Measurements from ENCODE around the gene RUNX2. TPM values are rescaled to one million over a fixed set of nuclear protein-coding genes. Genes with fewer than 3 reads are reported as not detected.

The RUNX2 gene
- total RNA-seq, 1 donor from 2014 or later, result under 0.01 TPM

GRCh38 chr6:45436544-45437438, 108.7 kb downstream of the RUNX2 start:
- DNase-seq, result peak; percentile 74

DNA sequence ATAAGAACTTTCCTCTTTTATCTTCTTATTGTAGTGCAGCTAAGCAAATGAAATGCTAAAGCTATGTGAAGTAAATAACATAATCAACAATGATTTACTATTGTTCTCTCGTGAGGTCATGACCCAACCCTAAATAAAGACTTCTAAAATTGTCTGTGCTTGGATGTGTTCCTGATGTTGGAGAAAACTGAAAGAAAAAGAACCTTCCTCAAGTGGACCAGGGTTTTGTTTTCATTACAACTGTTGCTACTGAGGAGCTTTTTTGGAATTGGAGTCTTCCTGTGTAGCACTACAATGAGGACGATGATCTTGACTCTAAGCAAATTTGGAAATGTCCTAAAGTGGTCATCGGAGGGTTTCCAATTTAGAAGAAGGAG, 109.3 kb downstream of the RUNX2 start:
- DNase-seq, result no peak

- no peak for DNase-seq
Observed at GRCh38 chr6:45438151-45438550, 110.0 kb downstream of the RUNX2 start.

DNA sequence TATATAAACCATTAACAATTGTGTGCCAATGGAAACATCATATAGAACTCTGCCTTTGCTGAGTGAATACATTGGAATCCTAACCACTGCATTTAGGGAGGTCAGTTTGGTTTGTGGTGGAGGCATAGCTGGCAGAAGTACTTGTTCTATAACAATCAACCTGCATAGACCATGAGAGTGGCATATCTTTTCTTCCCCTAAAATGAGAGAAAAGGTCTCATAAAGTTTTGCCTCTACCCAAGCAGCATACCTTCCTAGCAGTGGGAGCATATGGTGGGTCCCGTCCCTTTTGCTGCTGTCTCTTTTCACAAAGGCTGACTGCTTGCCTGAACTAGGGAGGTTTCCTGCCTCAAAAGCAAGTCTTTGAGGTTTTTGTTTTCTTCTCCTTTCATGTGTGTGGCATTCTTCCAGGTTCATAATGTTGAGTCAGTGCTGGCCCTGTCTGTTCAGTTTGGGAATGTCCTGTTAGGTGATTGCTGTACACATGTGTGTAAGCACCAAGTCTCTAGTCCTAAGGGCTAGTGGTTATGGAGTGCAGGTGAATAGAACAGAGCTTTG, 110.8 kb downstream of the RUNX2 start:
- DNase-seq, result peak; percentile 49

GRCh38 chr6:45439459-45439858, 111.3 kb downstream of the RUNX2 start:
- no peak for DNase-seq

DNA sequence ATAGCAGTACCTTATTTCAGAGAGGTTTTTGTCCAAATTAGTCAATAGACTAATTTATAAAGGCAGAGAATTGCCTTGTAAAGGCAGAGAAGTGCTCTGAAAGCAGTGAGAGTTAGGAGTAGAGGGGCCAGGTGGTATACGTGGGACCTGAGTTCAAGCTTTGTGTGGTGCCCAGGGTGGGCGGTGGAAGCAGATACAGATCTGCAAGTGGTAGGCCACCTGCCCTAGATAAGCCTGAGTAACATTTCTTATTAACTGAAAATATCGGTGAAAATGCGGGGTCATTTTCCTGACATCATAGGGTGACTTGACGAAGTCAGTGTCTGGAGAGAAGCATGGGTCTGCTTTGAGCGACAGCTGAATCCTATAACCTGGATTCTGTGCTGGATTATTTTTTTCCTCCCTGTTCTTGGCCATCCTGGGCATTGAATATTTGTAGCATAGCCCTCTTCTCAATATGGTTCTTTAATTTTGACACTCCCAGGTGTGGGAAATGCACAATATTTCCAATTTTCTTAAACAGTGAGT, 111.8 kb downstream of the RUNX2 start:
- DNase-seq, result no peak

GRCh38 chr6:45441851-45442453, 113.8 kb downstream of the RUNX2 start:
- no peak for DNase-seq

- DNase-seq, result no peak
Observed at GRCh38 chr6:45442716-45443115, 114.6 kb downstream of the RUNX2 start.

- DNase-seq, result no peak
Observed at GRCh38 chr6:45445364-45445748, 117.2 kb downstream of the RUNX2 start.

DNA sequence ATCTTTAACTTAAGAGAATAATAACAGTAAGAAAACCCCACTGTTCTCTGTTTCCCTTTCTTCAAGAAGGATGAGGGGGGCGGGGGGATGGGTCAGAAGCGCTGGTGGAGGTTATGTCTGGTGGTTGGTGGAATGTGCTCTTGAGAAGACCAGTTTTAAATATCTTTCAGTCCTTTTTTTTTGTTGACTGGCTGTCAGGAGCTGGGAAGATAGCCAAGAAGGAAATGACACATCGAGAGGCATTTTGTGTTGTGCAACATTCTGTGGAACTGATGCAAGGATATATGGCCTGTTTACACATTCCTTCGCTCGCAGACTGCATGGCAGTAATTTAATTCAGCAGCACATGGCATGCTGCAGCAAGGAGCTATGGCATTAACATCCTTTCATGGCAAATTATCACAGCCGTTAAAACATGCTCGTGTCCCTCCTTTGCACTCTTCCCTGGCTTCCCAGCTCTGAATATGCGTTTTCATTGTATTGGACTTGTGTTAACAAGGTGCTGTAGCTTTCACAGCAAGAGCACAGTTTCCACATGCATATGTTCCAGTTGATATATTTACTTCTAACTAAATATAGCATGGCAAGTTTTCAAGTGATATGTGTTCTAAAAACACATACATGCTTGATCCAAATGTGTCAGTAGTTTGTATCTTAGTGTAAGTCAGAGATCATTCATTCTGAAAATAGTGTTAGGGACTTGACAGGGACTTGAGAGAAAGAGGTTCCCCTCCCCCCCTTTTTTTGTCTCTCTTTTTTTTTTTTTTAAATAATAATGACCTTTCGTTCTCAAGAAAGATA, 117.8 kb downstream of the RUNX2 start:
- peak; percentile 98 for DNase-seq

DNA sequence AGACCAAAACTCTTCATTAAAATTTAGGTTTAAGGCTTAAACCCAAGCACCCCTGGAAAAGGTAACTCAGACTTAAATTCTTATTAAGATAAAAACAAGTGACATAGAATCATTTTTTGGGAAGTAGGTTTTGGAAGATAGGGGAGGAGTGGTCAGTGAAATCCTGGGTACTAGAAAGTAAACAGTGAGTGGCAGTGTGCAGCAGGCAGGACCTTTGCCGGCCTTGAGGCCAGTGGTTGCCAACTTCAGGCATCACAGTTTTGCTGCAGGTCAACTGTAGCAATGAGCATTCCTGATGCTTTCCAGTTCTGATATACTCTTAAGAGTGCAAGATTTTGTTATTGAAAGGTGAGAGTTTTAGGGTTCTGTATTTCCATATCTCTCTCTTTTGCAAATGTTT, 118.9 kb downstream of the RUNX2 start:
- DNase-seq, result no peak

DNA sequence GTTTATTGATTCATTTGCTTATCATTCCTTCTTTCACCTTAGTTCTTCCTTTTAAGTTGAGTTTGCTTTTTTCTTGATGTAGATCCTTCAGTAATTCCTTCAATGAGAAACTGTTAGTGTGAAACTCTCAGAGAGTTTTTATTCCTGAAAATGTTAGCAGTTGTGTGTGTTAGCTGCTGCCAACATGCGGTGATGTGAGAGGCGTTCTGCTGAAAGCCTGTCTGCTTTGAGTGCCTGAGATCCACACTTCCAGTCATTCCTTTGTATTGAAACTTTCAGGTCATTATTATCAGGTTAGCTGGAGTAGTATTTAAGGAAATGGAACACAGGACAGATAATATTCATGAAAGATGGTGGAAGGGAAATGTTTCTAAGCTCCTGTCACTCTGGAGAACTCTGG, 119.6 kb downstream of the RUNX2 start:
- peak; percentile 15 for DNase-seq

DNA sequence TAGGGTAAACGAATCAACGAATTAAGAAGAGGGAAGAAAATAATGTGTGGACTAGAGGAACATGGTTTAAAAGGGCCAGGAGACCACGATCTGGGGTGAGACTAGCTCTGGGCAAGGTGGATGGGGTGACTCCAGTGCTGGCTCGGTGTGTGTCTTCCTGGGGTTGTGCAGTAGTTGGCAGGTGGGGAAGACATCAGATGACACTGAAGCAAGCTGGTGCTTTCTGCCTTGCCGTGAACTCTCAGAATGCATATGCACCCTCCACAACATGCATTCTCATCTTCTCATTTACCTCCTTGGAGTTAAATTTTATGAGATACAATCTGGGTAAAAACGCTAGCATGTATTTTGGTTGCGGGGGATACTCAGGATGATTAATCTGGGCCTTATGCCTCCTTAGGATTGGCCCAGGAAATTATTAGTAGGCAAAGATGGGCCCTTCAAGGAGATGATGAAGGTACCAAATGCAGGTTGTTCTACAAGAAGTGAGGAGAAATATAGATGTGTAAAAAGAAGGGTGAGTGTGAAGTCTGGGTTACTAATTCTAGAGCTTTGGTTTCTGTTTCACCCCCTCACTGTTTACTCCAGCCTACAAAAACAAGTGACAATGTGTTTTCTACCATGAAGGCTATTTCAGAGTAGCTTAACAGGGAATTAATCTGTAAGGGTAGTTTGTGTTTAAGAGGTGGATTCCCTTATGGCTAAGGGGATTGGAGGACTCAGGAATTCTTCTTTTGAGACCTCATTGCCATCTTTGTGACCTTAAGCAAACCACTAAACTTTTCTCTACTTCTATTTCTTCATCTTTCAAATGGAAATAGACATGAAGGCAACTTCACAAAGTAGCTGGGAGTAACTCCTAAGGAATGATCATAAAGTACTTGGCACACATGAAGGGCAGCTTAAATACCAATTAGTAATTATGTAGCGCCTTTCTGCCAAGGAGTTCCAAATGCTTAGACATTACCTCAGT, 120.6 kb downstream of the RUNX2 start:
- DNase-seq, result no peak

DNA sequence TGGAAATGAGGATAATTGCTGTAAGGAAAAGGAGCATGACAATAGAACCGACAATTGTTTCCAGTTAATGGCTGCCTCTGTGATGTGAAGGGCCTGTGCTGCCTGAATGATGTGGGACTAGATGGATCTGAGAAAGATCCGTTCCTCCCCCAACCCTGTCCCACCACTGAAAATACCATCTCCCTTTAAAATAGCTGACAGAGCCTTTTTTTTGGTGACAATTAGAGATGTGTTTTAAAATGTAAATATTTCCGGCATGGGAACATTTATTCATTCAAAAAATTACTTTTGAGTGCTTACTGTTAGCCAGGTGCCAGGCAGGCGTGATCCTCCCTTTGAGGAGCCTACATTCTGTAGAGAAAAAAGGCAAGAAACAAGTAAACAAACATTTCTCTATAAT, 122.0 kb downstream of the RUNX2 start:
- no peak for DNase-seq

DNA sequence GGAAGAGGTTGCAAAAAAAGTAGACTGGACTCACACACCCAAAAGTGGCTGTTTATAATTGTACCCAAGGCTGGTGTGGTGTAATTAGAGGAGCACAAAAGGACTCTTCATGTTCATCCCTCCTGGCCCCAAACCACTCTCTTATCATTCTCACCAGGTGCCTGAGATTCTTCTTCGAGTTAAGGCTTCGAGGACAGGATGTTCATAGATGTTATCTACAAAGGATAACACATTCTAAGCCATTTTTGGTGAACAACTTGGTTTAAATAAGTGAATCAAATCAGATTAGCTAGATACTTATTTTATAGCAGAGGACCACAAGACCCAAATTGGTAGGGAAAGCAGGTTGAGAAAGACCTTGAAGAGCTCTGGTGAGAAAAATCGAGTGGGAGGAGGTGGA, 122.7 kb downstream of the RUNX2 start:
- DNase-seq, result no peak

DNA sequence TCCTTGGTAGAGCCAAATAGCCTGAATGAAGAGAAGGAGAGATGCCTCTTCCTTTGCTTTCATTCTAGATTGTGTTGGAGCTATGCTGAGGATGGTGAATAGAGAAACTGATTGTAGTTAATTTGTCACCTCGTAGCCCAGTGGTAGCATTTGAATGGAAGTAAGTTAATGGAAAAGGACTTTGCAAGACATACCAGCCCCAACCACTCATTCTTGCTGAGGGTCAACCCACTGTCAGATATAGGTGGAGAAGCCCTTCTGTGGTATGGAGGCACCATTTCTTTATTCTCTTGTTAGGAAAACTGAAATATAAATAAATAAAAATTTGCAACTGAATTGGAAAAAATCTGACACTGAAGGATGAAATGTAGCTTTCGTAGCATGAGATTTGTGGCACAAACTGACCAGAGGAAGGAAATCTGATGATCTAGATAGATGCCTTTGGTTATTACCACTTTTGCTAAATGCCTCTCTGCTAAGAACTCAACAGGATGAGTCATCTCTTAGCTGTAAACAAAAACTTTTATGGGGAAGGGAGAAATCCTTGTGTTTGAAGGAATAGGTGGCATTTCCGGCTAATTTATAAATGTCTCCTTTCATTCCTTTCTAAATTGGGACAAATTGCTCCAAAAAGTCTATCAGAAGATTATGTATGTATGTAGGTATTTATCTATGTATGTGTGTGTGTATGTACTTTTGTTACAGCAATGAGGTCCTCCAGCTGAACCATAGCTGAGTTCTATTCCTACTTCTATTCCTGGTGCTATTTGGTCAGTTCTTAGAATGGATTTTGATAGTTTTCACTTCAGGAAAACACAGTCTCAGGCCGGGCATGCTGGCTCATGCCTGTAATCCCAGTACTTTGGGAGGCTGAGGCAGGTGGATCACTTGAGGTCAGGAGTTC, 126.1 kb downstream of the RUNX2 start:
- DNase-seq, result peak; percentile 58

- no peak for DNase-seq
Observed at GRCh38 chr6:45455408-45455807, 127.3 kb downstream of the RUNX2 start.

GRCh38 chr6:45457141-45457540, 129.0 kb downstream of the RUNX2 start:
- DNase-seq, result no peak

DNA sequence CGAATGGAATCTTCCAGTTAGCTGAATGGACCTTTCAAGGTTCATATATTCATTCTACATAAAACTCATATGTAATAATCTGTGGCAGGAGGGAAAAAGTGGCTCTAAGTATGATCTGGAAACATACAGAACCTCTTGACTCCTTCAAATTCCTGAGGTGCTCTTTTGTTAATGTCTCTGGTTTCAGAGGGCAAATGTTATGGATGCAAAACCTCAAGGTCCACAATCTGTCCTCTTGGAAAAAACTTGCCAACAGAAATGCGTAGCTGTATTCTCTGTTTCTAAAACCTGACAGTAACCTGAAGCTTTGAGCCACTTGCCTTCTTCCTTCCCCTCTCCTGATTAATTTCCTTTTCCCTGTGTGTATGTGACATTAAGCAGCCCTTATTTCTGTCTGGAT, 130.5 kb downstream of the RUNX2 start:
- DNase-seq, result no peak

- no peak for DNase-seq
Observed at GRCh38 chr6:45460166-45460565, 132.0 kb downstream of the RUNX2 start.

DNA sequence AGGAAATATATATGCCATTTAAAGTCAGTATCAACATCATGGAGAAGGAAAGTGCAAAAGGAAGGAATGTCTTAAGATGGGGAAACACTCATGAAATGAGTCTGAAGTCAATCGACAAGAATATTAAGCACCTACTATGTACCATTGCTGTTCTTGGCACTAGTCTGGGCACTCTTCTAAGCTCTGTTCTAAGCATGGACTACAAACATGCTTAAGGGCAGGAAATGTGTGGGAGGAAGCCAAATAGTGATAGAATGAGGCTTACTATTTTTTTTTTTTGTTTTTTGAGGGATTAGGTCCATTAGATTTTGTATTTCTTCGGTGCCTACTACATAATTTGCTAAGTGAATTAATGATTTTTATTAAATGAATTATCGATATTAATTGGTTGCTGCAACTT, 133.4 kb downstream of the RUNX2 start:
- DNase-seq, result no peak
